ENCODE measurements around the gene RNF34. TPM values are rescaled to one million over a fixed set of nuclear protein-coding genes. Genes with fewer than 3 reads are reported as not detected.
A peak's percentile ranks its signal among the peaks of the same experiment; 100 is the strongest.

The RNF34 gene
- total RNA-seq, 1 donor from 2014 or later: 31.3 TPM

DNA sequence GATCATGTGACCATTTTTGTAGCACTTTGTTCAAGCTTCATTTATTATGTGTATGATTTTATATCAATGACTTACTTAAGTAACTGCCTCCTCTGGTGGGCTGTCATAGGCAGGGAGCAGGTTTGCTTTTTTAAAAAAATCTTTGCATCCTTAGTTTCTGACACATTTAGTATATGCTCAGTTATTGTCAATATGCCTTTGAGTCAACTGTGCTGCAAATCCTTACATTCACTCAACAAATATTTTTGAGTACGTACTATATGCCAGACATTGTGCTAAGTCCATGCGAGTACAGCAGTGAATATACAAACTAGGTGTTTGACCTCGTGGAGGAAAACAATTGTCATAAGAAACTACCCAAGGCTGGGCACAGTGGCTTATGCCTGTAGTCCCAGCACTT lies 43.3 kb upstream of the RNF34 start:
- Mint-ChIP-seq H3K36me3 (ENCODE audit: low read depth) (no peaks in the 10 kb centered on the region), H3K4me3 (ENCODE audit: unreplicated experiment) (no peak overlapping the region), H3K9me3 (ENCODE audit: low read depth) (no peaks in the 10 kb centered on the region), H3K4me1 (ENCODE audit: low read depth) (peaks cover 10% of the 10 kb centered on the region), H3K27ac (ENCODE audit: unreplicated experiment) (no peak overlapping the region), H3K27me3 (ENCODE audit: low read depth) (no peaks in the 10 kb centered on the region)
- DNase-seq (ENCODE audit: low spot score): no peak
- no peak for TF ChIP-seq CTCF (IDR thresholded peaks at IDR 0.05)

- H3K9me3 Mint-ChIP-seq (ENCODE audit: low read depth): no peaks in the 10 kb centered on the region
- DNase-seq (ENCODE audit: low spot score): no peak
- no peak overlapping the region for H3K27ac Mint-ChIP-seq (ENCODE audit: unreplicated experiment)
- TF ChIP-seq CTCF (IDR thresholded peaks at IDR 0.05): no peak
- H3K4me3 Mint-ChIP-seq (ENCODE audit: unreplicated experiment): no peak overlapping the region
- H3K36me3 Mint-ChIP-seq (ENCODE audit: low read depth): no peaks in the 10 kb centered on the region
- H3K4me1 Mint-ChIP-seq (ENCODE audit: low read depth): peaks cover 9% of the 10 kb centered on the region
- H3K27me3 Mint-ChIP-seq (ENCODE audit: low read depth): no peaks in the 10 kb centered on the region
Observed at GRCh38 chr12:121357331-121357730, 42.6 kb upstream of the RNF34 start.

DNA sequence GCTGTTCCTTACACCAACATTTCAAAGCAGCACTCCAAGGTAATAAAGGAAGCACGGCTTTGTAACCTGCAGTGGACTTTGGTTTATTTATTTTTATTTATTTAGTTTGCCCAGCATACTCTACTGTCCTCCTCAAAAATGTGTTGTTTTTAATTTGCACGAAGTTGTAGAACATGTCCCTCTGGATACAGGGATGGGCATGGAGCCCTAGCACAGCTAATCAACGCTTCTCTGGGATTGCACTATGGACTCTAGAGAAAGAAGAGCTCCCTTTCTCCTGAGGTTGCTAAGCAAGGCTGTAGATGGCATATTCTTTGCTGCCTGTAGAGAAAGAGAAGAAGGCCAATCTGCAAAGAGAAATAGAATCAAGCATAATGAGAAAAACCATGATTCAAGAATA lies 41.8 kb upstream of the RNF34 start:
- Mint-ChIP-seq H3K4me3 (ENCODE audit: unreplicated experiment) (no peak overlapping the region), H3K27me3 (ENCODE audit: low read depth) (no peaks in the 10 kb centered on the region), H3K4me1 (ENCODE audit: low read depth) (peaks cover 5% of the 10 kb centered on the region), H3K9me3 (ENCODE audit: low read depth) (no peaks in the 10 kb centered on the region), H3K27ac (ENCODE audit: unreplicated experiment) (no peak overlapping the region), H3K36me3 (ENCODE audit: low read depth) (no peaks in the 10 kb centered on the region)
- TF ChIP-seq CTCF (IDR thresholded peaks at IDR 0.05): no peak
- no peak for DNase-seq (ENCODE audit: low spot score)

GRCh38 chr12:121364683-121365121 lies 35.2 kb upstream of the RNF34 start:
- Mint-ChIP-seq H3K27me3 (ENCODE audit: low read depth) (no peaks in the 10 kb centered on the region), H3K27ac (ENCODE audit: unreplicated experiment) (peak overlapping the region; percentile 89), H3K36me3 (ENCODE audit: low read depth) (no peaks in the 10 kb centered on the region), H3K4me3 (ENCODE audit: unreplicated experiment) (peak overlapping the region; percentile 37), H3K4me1 (ENCODE audit: low read depth) (peaks cover 24% of the 10 kb centered on the region), H3K9me3 (ENCODE audit: low read depth) (no peaks in the 10 kb centered on the region)
- TF ChIP-seq CTCF (IDR thresholded peaks at IDR 0.05): no peak
- no peak for DNase-seq (ENCODE audit: low spot score)

- Mint-ChIP-seq H3K9me3 (ENCODE audit: low read depth) (no peaks in the 10 kb centered on the region), H3K36me3 (ENCODE audit: low read depth) (no peaks in the 10 kb centered on the region), H3K4me1 (ENCODE audit: low read depth) (peaks cover 24% of the 10 kb centered on the region), H3K4me3 (ENCODE audit: unreplicated experiment) (no peak overlapping the region), H3K27ac (ENCODE audit: unreplicated experiment) (peak overlapping the region; percentile 89), H3K27me3 (ENCODE audit: low read depth) (no peaks in the 10 kb centered on the region)
- TF ChIP-seq CTCF (IDR thresholded peaks at IDR 0.05): no peak
- no peak for DNase-seq (ENCODE audit: low spot score)
Observed at GRCh38 chr12:121365416-121366062, 34.4 kb upstream of the RNF34 start.
